HK-2 (cell line): Measurements from ENCODE around the gene FER1L5.
"Not testable (repeated sequence)": the region's sequence is repeated elsewhere in the genome, so short reads cannot be mapped to it uniquely, and the experiment has no call there.

Experiments
- DNase-seq: peaks from one replicate; pipeline ENCODE4 v3.0.0-alpha.2; 2018; ENCODE audit not compliant: unreplicated experiment

The FER1L5 gene

GRCh38 chr2:96636551-96637171 is 5.9 kb upstream of the FER1L5 start:
- no peak for DNase-seq

- DNase-seq = peak; percentile 90
Observed at GRCh38 chr2:96637385-96638143, 5.0 kb upstream of the FER1L5 start.

- peak; percentile 94 for DNase-seq
Observed at GRCh38 chr2:96638144-96639121, 4.1 kb upstream of the FER1L5 start, which contains the start of gene KANSL3. Gene KANSL3, minus strand, starts transcription at chr2:96638312. Its CDS starts 1,177 bp downstream, at chr2:96637135.

- no peak for DNase-seq
Observed at GRCh38 chr2:96647681-96648080, 5.1 kb downstream of the FER1L5 start.

- DNase-seq = no peak
Observed at GRCh38 chr2:96648306-96648930, 5.9 kb downstream of the FER1L5 start.

- DNase-seq = no peak
Observed at GRCh38 chr2:96649342-96649741, 6.8 kb downstream of the FER1L5 start.

GRCh38 chr2:96651793-96652192 is 9.2 kb downstream of the FER1L5 start:
- no peak for DNase-seq

GRCh38 chr2:96654791-96655190 is 12.2 kb downstream of the FER1L5 start:
- not testable (repeated sequence) for DNase-seq

- DNase-seq = no peak
Observed at GRCh38 chr2:96655526-96655925, 13.0 kb downstream of the FER1L5 start.

- no peak for DNase-seq
Observed at GRCh38 chr2:96656540-96656939, 14.0 kb downstream of the FER1L5 start.

- no peak for DNase-seq
Observed at GRCh38 chr2:96661324-96661723, 18.8 kb downstream of the FER1L5 start.

- no peak for DNase-seq
Observed at GRCh38 chr2:96662360-96662759, 19.8 kb downstream of the FER1L5 start.

GRCh38 chr2:96663177-96663576 is 20.6 kb downstream of the FER1L5 start:
- no peak for DNase-seq

GRCh38 chr2:96663829-96664228 is 21.3 kb downstream of the FER1L5 start:
- no peak for DNase-seq

GRCh38 chr2:96664366-96664925 is 21.9 kb downstream of the FER1L5 start:
- no peak for DNase-seq

GRCh38 chr2:96665083-96665569 is 22.6 kb downstream of the FER1L5 start:
- peak; percentile 11 for DNase-seq

- DNase-seq = not testable (repeated sequence)
Observed at GRCh38 chr2:96665717-96666116, 23.2 kb downstream of the FER1L5 start.

GRCh38 chr2:96668771-96669170 is 26.2 kb downstream of the FER1L5 start:
- no peak for DNase-seq

GRCh38 chr2:96669539-96670215 is 27.1 kb downstream of the FER1L5 start:
- no peak for DNase-seq

- no peak for DNase-seq
Observed at GRCh38 chr2:96679848-96680247, 37.3 kb downstream of the FER1L5 start.
